Measurements from ENCODE around the gene LEO1. TPM values are rescaled to one million over a fixed set of nuclear protein-coding genes. Genes with fewer than 3 reads are reported as not detected.
A peak's percentile ranks its signal among the peaks of the same experiment; 100 is the strongest.
"Not testable (repeated sequence)": the region's sequence is repeated elsewhere in the genome, so short reads cannot be mapped to it uniquely, and the experiment has no call there.

Gene LEO1
- total RNA-seq, 1 donor from 2014 or later = 42.1 TPM

DNA sequence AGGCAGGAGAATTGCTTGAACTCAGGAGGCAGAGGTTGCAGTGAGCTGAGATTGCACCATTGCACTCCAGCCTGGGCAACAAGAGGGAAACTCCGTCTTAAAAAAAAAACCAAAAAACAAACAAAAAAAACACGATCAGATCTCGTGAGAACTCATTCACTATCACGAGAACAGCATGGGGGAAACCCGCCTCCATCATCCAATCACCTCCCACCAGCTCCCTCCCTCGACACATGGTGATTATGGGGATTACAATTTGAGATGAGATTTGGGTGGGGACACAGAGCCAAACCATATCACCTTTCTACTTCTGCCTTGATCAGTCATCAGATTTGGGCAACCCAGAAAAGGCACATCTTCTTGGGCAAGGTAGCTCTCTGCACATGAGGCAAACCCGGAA is 31.5 kb upstream of the LEO1 start:
- DNase-seq = not testable (repeated sequence)

DNA sequence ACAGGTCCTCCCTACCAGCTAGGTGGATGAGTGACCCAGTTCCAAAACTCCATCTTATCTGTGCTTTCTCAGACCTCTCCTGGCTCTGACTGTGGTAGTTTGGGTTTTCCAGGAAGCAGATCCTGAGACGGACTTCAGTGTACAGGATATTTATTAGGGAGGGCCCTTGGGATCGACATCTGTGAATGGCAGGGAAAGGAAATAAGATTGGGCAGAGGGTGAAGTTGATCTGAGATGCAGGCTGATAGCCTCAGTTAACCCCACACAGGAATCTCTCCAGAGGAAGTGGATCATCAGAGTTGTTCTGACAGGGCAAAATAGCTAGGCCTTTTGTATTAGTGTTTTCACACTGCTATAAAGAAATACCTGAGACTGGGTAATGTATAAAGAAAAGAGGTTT is 30.8 kb upstream of the LEO1 start:
- no peak for DNase-seq

DNA sequence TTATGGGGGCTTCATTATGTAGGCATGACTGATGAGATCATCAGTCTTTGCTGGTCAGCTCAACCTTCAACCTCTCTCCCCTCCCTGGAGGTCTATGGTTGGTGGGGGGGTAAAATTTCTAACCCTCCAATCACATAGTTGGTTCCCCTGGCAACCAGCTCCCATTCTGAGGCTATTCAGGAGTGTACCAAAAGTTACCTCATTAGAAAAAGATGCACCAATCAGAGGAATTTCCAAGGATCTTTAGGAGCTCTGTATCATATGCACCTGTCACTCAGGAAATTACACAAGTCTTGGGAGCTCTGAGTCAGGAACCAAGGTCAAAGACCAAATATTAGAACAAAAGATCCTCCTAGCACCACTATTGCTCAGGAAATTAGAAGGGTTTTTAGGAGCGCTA is 21.4 kb upstream of the LEO1 start:
- no peak for DNase-seq

DNA sequence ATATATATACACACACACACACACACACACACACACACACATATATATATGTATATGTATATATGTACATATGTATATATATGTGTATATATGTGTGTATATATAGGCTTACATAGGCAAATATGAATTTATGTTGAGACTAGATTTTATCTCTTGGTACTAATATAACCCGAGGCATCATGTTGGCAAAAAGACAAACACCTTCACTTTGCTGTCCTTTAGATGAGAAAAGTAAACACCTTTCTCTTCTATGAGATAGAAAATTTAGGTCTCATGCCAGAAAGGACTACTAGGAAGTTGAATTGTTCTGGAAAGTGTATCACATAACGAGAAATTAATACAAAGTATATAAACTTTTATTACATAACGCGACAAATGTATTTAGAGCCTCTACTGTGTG is 19.6 kb upstream of the LEO1 start:
- no peak for DNase-seq

DNA sequence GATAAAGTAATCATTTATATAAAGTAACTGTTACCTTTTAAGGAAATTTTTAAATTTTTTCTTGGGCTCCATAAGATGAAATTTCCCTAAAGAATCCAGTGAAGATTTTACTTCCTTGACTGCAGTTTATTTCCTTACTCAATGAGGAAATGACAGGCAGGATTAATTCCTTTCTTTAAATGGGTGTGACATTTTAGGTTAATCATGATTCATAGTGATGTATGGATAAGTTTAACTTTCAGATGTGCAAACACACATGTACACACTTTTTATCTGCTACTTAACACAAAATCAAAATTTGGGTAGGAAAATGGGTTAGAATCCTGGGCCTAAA is 11.2 kb upstream of the LEO1 start:
- no peak for DNase-seq

DNA sequence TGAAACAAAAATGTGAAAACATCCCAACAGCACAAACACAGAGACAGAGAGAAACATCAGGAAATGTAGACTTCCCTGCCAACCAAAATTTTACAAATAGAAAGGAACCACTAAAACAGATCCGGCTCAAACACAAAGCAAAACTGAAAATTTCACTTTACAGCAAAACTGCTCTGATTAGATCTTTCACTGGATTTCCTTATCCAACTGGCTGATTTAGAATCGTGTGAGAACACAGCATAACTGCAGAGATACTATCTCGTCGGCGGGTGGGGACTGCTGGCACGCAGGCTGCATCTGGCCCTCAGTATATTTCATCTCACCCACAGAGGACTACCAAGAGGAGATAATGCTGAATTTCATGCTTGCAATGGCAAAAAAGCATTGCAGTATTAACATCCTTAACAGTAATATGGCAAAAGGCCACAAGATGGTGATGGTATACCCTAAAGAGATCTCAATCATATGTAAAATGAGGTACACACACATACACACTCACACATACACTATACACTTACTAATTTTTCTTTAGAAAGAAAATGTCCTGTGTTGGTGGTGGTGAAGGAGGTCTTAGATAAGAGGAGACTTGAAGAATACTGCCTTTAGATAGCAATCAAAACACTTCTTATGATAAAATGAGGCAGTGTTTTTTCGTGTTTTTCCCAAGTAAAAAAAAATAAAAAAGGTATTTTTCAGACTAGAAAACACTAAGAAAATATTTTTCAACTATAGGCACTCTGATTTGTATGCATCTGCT is 10.6 kb upstream of the LEO1 start:
- peak; percentile 7 for DNase-seq

DNA sequence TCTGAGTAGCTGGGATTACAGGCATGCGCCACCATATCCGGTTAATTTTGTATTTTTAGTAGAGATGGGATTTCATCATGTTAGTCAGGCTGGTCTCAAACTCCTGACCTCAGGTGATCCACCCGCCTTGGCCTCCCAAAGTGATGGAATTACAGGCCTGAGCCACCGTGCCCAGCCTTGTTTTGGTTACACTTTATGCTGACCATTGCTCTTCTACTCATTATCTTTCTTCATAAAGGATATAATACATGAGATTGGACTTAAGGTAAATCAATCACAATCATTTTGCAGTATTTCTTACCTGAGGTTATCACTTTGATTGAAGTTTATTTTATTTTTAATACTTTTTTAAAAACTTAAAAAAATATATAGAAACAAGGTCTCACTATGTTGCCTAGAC is 2.2 kb upstream of the LEO1 start:
- no peak for DNase-seq

DNA sequence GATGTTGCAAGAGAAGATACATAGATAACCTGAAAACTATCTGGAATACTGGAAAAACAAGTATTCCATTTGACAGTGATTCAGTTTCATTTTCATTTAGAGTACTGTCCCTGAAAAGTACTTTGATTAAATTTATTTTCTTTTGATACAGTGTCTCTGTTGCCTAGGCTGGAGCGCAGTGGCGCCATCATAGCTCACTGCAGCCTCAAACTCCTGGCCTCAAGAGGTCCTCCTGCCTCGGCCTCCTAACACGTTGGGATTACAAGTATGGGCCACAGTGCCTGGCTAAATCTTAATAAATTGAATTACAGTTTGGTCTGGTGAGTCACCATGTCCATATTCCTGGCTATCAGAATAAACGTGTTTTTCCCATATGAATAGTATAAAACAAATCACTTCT is 1.6 kb upstream of the LEO1 start:
- no peak for DNase-seq

DNA sequence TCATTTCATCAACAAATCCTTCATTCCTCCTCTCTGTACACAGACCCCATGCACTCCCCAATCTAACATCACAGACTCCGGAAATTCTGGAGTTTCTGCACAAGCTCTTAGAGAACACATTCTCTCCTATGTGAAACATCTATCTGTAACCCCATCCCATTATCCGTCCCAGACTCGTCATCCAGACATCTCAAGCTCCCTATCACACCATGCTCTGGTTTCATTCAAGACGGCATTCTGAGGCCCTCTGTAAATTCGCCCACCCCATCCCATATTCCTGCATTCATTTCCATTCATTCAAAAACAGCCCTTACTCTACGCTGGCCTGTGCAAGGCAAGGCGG is 575 bp downstream of the LEO1 start:
- no peak for DNase-seq

DNA sequence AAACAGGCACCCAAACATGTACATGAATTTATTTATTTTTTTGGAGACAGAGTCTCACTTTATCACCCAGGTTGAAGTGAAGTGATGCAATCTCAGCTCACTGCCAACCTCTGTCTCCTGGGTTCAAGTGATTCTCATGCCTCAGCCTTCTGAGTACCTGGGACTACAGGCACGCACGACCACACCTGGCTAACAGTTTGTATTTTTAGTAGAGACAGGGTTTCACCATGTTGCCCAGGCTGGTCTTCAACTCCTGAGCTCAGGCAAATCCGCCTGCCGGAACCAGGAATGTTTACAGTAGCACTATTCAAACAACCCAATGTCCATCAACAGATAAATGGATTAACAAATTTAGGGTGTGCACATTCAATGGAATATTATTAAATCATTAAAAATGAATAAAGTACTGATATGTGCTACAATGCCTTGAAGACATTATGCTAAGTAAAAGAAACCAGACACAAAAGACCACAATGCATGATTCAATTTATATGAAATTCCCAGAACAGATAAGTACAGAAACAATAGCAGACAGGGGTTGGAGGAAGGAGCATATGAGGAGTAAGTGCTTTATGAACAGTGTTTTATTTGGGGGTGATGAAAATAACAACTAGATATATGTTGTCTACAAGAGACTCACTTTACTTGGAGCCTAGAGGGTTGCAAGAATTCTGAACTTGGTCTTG is 1.3 kb downstream of the LEO1 start:
- DNase-seq = no peak

DNA sequence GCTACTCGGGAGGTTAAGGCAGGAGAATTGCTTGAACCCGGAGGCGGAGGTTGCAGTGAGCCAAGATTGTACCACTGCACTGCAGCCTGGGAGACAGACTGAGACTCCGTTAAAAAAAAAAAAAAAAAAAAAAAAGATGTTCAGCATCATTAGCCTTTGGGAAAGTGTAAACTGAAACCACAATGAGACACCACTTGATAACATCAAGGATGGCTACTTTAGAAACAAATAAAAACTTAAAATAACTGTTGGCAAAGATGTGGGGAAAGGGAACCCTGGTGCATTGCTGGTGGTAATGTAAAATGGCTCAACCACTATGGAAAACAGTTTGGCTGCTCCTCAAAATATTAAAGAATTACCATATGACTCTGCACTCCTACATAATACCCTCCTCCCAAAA is 1.9 kb downstream of the LEO1 start:
- no peak for DNase-seq

DNA sequence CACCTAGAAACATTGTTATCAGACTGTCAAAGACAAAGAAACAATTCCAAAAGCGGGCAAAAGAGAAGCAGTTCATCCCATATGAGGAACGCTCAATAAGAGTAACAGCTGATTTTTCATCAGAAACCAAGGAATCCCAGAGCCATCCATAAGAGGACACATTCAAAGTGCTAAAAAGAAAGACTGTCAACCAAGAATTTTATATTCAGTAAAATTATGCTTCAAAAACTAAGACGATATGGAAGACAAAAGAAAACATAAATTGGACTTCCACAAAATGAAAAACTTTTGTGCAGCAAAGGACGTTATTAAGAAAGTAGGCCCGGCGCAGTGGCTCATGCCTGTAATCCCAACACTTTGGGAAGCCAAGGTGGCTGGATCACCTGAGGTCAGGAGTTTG is 4.0 kb downstream of the LEO1 start:
- no peak for DNase-seq

DNA sequence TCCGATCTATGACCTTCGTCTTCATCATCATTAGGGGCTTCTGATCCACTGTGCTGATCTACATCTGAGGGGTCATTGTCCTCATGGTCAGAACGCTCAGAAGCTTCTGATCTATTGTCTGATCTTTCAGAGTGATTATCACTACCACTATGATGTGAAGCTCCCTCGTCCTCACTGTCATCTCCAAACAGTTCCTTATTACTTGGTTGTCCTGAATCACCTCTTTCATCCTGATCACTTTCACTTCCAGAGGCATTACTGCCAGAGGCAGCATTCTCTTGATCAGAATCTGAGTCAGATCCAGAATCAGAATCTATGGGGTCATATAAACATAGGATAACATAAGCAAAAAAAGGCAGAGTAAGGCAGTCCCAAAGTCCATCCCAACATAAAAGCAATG is 5.4 kb downstream of the LEO1 start:
- DNase-seq = no peak

DNA sequence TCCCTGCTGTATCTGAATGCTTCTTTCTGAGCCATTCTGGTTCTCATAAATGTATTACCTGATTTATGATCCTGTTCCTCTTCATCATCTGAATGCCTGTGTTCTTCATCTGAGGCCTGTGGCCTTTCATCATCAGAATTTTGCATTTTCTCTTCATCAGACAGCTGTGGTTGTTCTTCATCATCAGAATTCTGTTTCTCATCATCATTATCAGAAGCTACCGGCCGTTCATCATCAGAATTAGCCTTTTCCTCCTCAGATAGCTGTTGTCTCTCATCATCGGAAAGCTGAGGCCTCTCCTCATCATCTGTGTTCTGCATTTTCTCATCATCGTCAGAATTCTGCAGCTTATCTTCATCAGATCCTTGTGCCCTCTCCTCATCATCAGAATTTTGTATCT is 5.9 kb downstream of the LEO1 start:
- DNase-seq = no peak

DNA sequence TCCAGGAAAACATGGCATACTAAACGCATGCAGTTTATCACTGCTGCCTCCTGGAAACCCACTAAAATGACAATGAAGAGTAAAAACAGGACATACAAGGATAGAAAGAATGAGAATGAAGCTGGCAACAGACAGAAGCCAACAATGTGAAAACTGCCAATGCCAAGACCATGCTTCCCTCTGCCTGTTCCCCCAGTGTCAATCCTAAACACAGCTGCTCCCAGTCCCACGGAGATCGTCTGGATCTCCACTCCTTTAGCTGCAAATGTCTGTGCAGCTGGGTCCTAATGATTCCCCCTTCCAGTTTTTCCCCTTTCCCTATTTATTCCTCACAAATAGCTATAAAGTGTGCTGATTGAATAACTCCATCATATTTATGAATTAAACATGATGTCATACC is 16.1 kb downstream of the LEO1 start:
- no peak for DNase-seq

DNA sequence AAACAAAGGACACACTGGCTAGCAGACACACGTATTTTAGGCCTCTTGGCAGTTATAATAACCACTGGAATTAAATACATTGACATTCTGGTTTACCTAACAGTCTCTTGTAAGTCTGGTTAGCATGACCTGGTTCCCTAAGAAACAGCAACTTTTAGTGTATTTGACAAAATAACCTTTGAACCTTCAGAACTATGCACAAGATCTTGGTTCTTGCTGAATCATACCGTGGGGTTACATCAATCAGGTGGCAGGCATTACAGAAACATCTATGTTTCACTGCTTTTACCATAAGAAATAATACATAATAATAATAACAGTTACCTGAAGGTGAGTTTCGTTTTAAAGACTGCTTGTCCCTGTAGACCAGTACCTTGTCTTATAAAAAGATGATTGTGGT is 18.8 kb downstream of the LEO1 start:
- no peak for DNase-seq

DNA sequence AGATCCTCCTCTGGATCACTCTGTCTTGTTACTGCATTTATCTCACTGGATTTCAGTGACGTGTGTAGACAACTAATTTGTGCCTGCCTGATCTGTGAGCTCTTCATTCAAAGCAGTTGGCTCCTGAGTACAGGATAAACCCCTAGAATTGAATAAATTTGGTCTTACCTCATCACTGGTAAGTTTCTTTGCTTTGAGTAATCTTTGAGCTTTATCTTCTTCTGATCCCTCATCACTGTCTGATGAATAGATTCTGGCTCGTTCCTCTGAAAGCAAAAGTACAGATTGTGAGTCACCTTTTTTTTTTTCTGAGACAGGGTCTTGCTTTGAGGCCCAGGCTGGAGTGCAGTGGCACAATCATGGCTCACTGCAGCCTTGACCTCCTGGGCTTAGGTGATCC is 24.5 kb downstream of the LEO1 start:
- no peak for DNase-seq

DNA sequence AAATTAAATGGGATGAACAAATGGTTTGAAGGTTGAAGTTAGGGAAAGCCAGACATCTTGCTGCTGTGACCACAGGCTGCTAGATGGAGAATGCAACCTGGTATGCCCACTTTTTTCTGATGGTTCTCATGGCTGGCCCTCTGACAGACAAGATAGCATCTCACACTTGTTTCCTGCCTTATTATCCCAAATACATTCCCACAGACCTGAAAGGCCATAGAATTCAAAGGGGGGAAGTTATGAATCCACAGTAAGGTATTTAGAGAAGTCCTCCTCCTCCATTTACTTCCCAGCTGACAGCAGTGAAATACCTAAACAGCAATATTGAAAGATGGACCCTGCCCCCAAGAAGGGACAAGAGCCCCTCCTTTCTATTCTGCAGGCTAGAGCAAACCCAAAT is 32.4 kb downstream of the LEO1 start:
- DNase-seq = no peak

DNA sequence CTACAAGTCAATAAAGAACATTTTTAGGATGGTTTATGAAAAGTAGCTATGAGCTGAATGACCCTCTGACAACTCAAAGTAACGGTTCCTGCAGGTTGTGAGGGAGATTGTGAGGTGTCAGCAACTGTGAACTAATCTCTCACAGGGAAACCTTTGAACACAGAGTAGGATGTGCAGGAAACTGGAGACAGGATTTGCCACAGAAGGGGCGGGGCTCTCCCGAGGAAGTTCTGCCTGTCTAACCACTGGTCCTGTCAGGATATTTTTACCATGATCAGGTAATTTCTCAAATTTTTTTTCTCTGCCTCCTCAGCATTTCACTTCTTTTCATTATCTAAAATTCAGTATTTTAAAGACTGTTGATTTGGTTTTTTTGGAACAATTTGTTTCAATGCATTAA is 33.3 kb downstream of the LEO1 start:
- no peak for DNase-seq

DNA sequence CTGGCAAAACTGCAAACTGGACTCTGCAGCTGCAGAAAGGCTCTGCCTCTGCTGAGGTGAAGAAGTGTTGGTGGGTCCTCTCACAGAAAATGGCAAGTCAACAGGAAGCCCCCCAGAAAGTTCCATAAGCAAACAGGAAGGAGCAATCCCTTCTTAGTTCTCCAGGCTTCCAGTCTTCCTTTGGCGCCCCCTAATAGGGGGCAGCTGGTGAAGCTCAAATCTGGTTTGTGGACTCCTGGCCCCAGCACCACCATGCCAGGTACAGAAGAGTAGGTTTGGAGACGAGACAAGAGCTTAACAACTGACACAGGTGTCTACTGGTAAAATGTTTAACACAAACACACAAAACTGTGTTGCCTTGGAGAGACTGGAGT is 35.5 kb downstream of the LEO1 start:
- no peak for DNase-seq

DNA sequence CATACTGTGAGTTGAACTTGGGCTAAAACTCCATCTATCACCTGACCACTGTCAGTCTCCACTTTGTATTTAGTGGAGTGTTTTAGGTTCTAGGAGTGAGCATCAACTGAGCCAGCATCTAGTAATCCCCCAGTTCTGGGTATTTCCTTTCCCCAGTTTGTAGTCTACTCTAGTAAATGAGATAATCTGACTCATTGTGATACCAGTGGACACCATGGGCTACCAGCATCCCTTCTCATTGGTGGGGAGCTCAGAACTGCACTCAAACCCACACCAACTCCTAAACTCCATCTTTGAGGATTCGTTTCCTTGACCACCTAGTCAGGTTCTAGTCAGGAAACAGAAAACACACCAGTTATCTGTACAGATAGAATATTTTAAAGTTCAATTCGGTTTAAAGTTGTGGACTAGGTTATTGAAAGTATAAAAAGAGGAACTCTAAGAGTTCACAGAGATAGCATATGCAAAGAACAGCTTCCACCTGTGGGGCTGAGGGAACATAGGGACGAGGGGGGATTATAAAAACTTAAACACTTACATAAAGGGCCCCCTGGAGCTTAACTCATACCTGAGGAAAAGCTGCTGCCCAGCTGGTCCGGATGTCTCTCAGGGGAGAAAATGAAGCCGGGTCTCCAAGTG is 36.0 kb downstream of the LEO1 start:
- DNase-seq = no peak

DNA sequence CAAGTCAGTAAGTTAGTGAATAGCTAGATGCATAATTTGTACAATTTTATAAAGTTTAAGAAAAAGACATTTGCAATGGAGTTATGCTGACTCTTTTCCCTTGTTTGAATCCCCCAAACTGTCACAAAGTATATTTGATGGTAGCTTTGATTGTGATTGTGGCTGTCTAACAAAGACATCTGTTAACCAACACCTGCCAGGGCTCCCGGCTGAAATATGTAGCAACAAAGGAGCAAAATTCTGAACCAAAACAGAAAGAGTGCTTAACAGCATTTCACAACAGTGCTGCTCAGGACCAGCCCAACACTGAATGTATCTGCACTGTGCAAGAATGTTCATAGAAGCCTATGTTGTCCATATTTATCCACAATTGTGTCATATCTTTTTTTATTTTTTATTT is 39.4 kb downstream of the LEO1 start:
- no peak for DNase-seq

DNA sequence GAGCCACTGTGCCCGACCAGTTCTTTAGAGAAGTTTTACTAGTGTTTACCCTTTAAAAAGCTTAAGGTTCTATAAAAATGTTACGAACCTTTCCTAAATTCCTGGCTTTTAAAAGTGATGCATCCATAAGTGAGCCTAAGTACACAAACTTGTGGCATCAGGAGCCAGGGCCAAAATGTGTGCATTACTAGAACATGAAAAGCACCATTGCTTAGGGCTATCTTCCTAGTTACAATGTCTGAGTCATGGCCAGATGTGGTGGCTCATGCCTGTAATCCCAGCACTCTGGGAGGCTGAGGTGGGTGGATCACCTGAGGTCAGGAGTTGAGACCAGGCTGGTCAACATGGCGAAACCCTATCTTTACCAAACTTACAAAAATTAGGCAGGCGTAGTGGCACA is 39.9 kb downstream of the LEO1 start:
- DNase-seq = no peak

DNA sequence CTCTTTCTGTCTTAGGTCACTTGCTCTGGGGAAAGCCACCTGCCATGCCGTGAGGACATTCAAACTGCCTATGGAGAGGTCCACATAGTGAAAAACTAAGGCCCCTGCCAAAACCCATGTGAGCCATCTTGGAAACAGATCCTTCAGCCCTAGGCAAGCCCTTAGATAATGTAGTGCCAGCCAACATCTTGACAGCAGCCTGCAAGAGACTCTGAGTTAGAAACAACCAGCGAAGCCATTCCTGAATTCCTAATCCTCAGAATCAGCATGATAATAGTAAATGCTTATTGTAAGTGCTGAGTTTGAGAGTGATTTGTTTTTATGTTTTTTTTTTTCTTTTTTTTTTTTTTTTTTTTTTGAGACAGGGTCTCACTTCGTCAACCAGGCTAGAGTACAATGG is 40.6 kb downstream of the LEO1 start:
- no peak for DNase-seq
